Activated T-helper 1 cell treated with anti-CD3 and anti-CD28 coated beads, Interleukin-12 subunit alpha, Interleukin-12 subunit beta, Interleukin-2, Interleukin-4 antibody, amounts not matched to agents 30 ng/mL and 10 ng/mL and 1 ng/mL, durations not matched to agents 14 hours and 24 hours and 36 hours (primary cell): Measurements from ENCODE around the gene FAP. TPM values are rescaled to one million over a fixed set of nuclear protein-coding genes. Genes with fewer than 3 reads are reported as not detected.

Experiments
- DNase-seq: peaks from one replicate; pipeline ENCODE4 v3.0.0; 2021; ENCODE audit warnings: low spot score
- H3K27ac Mint-ChIP-seq: one replicate; pipeline ENCODE4 v1.8.0; 2021; ENCODE audit warnings: mild to moderate bottlenecking, mixed read lengths
- H3K27me3 Mint-ChIP-seq: one replicate; pipeline ENCODE4 v1.8.0; 2022; ENCODE audit warnings: mild to moderate bottlenecking, moderate library complexity, mixed read lengths; ENCODE audit not compliant: insufficient read depth
- H3K36me3 Mint-ChIP-seq: one replicate; pipeline ENCODE4 v1.8.0; 2021; ENCODE audit warnings: low read depth, mixed read lengths
- H3K4me1 Mint-ChIP-seq: one replicate; pipeline ENCODE4 v1.8.0; 2021; ENCODE audit warnings: low read depth, mixed read lengths
- H3K4me3 Mint-ChIP-seq: one replicate; pipeline ENCODE4 v1.8.0; 2021; ENCODE audit warnings: mild to moderate bottlenecking, moderate library complexity, mixed read lengths
- H3K9me3 Mint-ChIP-seq: one replicate; pipeline ENCODE4 v1.8.0; 2021; ENCODE audit warnings: mixed read lengths
- intact Hi-C: fragments of 100-400 bp; cut with micrococcal nuclease; formaldehyde crosslinking; loops from one replicate; pipeline ENCODE4 v1.15.1; 2024
- total RNA-seq: library from RNA; stranded (reverse); gene quantifications from 2 replicates; pipeline ENCODE4 v1.2.3, GENCODE V29; 2022

Gene FAP
- total RNA-seq, 1 donor from 2014 or later, result not detected

DNA sequence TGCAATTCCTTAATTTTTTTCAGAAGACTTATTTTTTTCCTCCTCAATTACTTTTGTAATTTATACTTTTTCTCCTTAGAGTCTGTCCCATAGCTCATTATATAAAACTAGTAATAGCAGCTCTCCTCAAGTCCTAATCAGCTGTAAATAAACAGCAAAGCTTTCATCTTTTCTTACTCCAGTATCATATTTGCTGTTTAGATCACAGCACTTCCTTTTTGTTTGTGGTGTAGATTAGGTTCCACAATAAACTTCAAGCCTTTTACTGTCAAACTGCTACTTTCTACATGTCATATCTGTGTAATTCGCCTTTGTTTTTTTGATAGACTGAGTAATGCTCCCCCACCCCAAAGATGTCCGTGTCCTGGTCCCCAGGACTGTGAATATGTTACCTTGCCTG, 116.7 kb downstream of the FAP start:
- no peak overlapping the region for H3K4me3 Mint-ChIP-seq

DNA sequence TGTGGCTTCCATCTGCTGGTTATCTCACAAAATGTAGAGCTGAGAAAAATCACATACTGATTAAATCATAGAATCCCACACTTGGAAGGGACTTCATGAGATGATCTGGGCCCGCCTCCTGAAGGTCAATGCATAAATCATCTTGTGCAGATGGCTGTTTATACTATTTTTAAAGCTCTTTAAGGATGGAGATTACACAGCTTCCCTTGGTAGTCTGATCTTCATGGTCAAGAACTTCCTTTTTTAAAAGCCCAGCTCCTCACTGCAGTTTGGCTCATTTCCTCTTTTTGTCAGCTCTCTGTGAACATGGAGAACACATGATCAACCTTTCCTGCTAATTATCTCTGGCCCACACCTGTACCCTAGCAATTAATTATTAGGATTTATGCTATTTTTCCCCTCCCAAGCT, 117.1 kb downstream of the FAP start:
- DNase-seq, result no peak
- no peak overlapping the region for H3K4me3 Mint-ChIP-seq
- intact Hi-C loops, result loop anchor here (10.0 kb wide), 1 partner anchor 851 kb away; no protein-coding TSS in a partner anchor
- H3K4me1 Mint-ChIP-seq, result peaks cover 21% of the 10 kb centered on the region
- no peaks in the 10 kb centered on the region for H3K36me3 Mint-ChIP-seq
- no peaks in the 10 kb centered on the region for H3K9me3 Mint-ChIP-seq
- no peak overlapping the region for H3K27ac Mint-ChIP-seq
- H3K27me3 Mint-ChIP-seq, result peaks cover 9% of the 10 kb centered on the region

More for the DNA sequence above, 116.7 kb downstream of the FAP start:
- Mint-ChIP-seq H3K36me3 (no peaks in the 10 kb centered on the region), H3K4me1 (peaks cover 21% of the 10 kb centered on the region), H3K9me3 (no peaks in the 10 kb centered on the region), H3K27me3 (peaks cover 9% of the 10 kb centered on the region), H3K27ac (no peak overlapping the region)
- intact Hi-C loops, result loop anchor here (10.0 kb wide), 1 partner anchor 852 kb away; no protein-coding TSS in a partner anchor
- no peak for DNase-seq

DNA sequence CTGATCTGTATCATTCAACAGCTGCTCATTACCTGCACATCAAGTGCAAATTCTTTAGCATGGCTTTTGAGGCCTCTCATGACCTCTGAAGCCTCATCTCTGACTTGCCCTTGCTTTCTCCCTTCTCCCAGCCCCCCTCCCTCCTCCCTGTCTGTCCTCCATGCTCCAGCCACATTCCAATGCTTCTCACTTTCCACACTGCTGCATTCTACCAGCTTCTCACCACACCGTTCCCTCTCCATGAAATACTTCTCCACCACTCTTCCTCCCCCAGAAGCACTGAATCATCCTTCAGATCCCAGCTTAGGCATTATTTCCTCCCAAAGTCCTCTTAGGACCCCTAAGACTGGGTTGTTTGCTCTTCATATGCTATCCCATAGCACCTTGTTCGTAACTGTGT, 118.1 kb downstream of the FAP start:
- H3K9me3 Mint-ChIP-seq, result no peaks in the 10 kb centered on the region
- no peaks in the 10 kb centered on the region for H3K36me3 Mint-ChIP-seq
- H3K4me3 Mint-ChIP-seq, result no peak overlapping the region
- intact Hi-C loops, result loop anchor here (2.0 to 10.0 kb wide), 2 partner anchors 66 to 850 kb away; no protein-coding TSS in a partner anchor
- H3K27me3 Mint-ChIP-seq, result peaks cover 7% of the 10 kb centered on the region
- DNase-seq, result no peak
- H3K4me1 Mint-ChIP-seq, result peaks cover 21% of the 10 kb centered on the region
- no peak overlapping the region for H3K27ac Mint-ChIP-seq

DNA sequence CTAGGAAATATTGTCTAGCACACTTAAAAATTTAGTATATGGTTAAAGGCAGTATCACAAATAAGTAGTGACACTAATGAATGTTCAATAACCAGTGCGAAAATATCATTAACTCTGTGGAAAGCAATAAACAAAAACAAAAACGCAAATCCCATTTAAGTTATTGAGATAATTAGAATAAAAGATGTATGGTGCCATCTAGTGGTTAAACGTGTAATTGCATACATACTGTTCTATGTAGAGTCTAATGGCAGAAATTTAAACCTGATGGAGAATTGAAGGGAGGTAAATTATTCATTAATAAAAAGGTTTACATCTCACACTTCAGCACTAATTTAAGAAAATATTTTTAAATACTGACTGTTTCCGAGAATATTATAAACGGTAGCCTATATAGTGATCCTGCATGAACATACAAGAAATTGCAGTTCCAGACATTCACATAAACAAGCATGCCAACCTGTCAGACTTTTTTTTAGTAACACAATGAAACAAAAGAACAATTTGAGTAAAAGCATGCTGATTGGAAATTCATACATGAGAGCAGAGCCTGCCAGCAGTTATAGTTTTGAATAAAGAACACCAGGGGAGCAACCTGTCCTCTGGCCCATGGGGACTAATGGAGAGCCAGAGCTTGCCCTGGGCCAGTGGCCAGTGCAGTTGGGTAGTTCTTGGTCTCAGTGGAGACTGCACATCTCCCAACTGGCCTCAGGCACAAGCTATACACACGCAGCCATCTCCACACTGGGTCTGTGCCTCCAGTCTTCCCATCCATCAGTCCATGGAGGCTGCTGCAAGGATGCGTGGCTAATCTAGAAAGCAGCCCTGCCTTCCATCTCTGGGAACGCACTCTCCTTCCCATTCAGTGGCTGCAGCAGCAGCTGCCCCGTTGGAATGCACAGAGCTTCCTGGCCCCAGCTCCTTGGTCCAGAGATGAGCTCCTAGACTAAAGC, 119.2 kb downstream of the FAP start:
- Mint-ChIP-seq H3K4me1 (peaks cover 21% of the 10 kb centered on the region), H3K27ac (no peak overlapping the region), H3K27me3 (no peaks in the 10 kb centered on the region), H3K36me3 (no peaks in the 10 kb centered on the region), H3K4me3 (no peak overlapping the region), H3K9me3 (no peaks in the 10 kb centered on the region)
- intact Hi-C loops, result loop anchor here (1.0 to 10.0 kb wide), 10 partner anchors 52 to 902 kb away; no protein-coding TSS in a partner anchor
- DNase-seq, result no peak

Other genes starting within 250 kb of the FAP start
- 94.4 and 99.9 TPM in 2 replicates for gene DPP4, start 169.2 kb downstream of the FAP start, total RNA-seq
- gene GCG, start 91.2 kb downstream of the FAP start, total RNA-seq, result not detected in 2 replicates
- gene IFIH1, start 75.2 kb upstream of the FAP start, total RNA-seq, result 27.9 TPM in 2 replicates
- gene GCA, start 100.7 kb upstream of the FAP start, total RNA-seq, result 14.5 and 14.9 TPM in 2 replicates